HG03175 (cell line): ENCODE measurements around the gene FADS1.

Source experiments
- ATAC-seq: cut with Tn5 transposase; IDR thresholded peaks from one replicate; pipeline ENCODE4 v1.9.1; 2021; ENCODE audit warnings: mild to moderate bottlenecking, moderate library complexity; ENCODE audit not compliant: unreplicated experiment

Gene FADS1

GRCh38 chr11:61763930-61764605 is 52.7 kb downstream of the FADS1 start:
- no peak for ATAC-seq

DNA sequence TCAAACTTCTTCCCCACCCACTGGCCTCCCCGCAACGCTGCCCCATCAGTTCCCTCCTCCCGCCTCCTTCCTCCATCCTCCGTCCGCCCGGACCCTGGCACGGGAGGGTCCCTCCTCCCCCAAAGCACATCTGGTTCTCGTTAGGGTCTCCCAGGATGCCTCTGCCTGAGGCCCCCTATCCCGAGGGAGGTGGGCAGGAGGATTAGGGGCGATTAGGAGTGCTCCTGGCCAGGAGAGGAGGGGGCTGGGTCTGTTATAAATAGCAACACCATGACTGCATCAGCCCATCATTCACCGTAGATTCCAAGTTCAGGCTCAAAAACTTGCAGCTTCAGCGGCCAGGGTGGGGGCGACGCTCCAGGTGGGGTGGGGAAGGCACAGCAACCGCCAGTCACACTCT is 54.0 kb downstream of the FADS1 start:
- ATAC-seq = no peak

- ATAC-seq = no peak
Observed at GRCh38 chr11:61762223-61762615, 54.6 kb downstream of the FADS1 start.

DNA sequence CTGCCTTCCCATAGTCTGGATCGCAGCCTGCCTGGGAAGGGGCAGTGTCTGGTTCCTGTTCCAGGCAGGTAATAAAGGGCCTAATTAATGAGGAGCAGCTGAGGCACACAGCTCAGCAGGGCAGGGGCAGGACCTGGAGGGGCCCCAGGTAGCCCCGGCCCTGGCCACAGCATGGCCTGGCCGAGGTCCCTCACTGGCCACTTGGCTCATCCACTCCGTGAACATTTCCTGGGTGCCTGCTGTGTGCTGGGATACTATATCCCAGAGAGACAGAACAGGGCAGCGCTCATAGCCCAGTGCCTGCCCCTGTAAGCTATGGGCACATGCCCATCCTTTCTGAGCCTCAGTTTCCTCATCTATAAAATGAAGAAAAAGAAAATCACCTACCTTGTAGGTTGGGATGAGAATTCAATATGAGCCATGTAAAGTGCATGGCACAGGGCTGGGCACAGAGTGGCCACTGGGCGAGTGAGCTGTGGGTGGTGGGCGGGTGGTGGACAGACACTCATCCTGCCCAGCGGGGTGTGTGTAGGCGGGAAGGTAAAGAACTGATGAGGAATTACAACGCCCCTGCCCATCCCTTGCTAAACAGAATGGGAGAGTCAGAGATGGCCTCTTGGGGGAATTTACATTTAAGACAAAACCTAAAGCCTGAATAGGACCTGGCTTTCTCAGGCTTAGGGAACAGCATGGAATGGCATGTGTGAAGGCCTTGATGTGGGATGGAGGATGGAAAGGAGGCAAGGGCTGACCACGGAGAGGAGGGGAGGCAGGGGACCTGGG is 55.2 kb downstream of the FADS1 start:
- no peak for ATAC-seq

GRCh38 chr11:61760946-61761345 is 55.9 kb downstream of the FADS1 start:
- no peak for ATAC-seq

GRCh38 chr11:61757213-61757862 is 59.5 kb downstream of the FADS1 start:
- ATAC-seq = no peak

GRCh38 chr11:61756452-61757212 is 60.2 kb downstream of the FADS1 start:
- peak; percentile 50 for ATAC-seq

GRCh38 chr11:61756147-61756451 is 60.7 kb downstream of the FADS1 start:
- ATAC-seq = no peak

- ATAC-seq = no peak
Observed at GRCh38 chr11:61754534-61755482, 62.0 kb downstream of the FADS1 start.

- no peak for ATAC-seq
Observed at GRCh38 chr11:61753672-61754071, 63.1 kb downstream of the FADS1 start.

DNA sequence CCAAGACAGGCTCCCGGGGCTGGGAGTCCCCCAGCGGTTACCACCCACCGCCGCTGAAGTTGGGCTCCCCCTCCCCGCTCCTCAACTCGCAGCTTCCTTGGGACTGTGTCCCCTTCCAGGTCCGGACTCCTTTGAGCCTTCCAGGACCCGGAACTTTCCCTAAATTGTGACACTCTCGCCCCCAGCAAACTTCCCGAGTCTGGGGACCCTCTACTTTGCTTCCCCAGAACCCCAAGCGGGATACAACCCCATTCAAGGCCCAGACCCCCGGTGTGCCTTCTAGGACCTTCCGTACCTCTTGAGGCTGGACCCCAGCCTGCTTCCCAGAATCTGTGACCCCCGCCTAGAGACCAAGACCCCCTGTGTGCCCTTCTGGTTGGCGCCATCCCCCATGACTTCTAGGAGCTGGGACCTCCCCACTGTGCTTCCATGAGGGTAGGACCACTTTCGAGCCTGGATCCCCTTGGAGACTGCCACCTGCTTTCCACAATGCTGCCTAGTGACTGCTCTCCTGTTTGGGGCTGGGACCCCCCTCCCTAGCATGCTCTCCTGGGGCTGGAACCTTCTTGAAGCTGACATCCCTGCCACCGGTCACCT is 63.8 kb downstream of the FADS1 start:
- no peak for ATAC-seq

GRCh38 chr11:61752117-61752924 is 64.5 kb downstream of the FADS1 start, which contains the start of gene MYRF:
Gene MYRF, plus strand, starts transcription at chr11:61752636. Its CDS starts 109 bp downstream, at chr11:61752745.
- peak; percentile 43 for ATAC-seq

- ATAC-seq = no peak
Observed at GRCh38 chr11:61751384-61751783, 65.4 kb downstream of the FADS1 start.

GRCh38 chr11:61750631-61751273 is 66.1 kb downstream of the FADS1 start:
- ATAC-seq = no peak
